Suppressor macrophage treated with lipopolysaccharide for 1 hour (primary cell): ENCODE data around the gene TNKS1BP1.
A peak's percentile ranks its signal among the peaks of the same experiment; 100 is the strongest.

Experiments used
- DNase-seq, 3 donors: peaks; one replicate each; pipeline ENCODE4 v3.0.0-alpha.2; 2020 to 2022

TNKS1BP1 gene

GRCh38 chr11:57331720-57332119, 7.0 kb upstream of the TNKS1BP1 start:
- no peak for DNase-seq

- no peak for DNase-seq
Observed at GRCh38 chr11:57330029-57330428, 5.3 kb upstream of the TNKS1BP1 start.

- DNase-seq: no peak
Observed at GRCh38 chr11:57327721-57328120, 3.0 kb upstream of the TNKS1BP1 start.

DNA sequence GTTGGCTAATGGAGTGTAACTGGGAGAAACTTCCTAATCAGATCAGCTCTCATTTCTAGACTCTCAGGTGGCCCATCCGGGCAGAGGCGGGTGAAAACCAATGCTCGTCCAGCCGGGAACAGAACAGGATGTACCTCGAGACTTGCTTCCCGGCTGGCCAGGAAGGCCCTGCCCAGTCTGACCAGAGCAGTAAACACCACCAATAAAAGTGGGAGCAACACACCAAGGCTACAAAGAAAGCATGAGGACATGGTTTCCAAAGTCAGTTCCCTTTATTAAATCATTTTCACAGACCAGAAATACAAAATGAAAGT, 940 bp upstream of the TNKS1BP1 start:
- no peak for DNase-seq

DNA sequence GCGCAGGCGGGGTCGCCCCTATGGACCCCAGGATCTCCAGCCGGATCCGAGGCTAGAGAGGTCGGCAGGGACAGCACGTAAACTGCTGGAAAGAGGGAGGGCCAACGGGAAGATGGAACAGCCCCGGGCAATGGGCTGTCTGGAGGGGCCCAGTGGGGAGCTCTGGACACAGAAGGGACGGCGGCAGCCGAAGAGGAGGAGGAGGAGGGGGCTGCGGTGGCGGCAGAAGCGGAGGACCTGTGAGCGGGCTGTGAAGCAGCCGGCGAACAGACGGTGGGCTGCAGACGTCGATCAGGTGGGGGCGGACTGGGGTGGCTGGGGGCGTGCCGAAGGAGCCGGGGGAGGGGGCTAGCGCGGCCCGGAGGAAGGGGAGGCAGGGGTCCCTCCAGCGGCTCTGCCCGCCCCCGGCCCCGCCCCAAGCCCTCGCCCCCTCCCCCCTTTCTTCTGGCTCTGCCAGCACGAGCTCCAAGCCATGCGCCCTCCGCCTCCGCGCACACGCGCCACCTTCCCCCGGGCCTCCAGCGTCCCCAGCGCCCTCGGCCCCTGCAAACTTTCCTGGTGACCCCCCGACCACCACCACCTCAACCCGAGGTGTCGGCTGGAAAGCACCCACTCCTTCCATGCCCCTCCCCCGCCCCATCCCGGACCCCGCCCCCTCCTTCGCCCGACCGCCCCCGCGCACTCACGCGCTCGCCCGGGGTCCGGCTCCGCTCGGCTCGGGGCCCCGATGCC, 432 bp downstream of the TNKS1BP1 start:
- peak in 1 of 3 donors; percentile 26 for DNase-seq

- DNase-seq: no peak
Observed at GRCh38 chr11:57323855-57324153, 948 bp downstream of the TNKS1BP1 start.

- DNase-seq: no peak
Observed at GRCh38 chr11:57323167-57323854, 1.4 kb downstream of the TNKS1BP1 start.

DNA sequence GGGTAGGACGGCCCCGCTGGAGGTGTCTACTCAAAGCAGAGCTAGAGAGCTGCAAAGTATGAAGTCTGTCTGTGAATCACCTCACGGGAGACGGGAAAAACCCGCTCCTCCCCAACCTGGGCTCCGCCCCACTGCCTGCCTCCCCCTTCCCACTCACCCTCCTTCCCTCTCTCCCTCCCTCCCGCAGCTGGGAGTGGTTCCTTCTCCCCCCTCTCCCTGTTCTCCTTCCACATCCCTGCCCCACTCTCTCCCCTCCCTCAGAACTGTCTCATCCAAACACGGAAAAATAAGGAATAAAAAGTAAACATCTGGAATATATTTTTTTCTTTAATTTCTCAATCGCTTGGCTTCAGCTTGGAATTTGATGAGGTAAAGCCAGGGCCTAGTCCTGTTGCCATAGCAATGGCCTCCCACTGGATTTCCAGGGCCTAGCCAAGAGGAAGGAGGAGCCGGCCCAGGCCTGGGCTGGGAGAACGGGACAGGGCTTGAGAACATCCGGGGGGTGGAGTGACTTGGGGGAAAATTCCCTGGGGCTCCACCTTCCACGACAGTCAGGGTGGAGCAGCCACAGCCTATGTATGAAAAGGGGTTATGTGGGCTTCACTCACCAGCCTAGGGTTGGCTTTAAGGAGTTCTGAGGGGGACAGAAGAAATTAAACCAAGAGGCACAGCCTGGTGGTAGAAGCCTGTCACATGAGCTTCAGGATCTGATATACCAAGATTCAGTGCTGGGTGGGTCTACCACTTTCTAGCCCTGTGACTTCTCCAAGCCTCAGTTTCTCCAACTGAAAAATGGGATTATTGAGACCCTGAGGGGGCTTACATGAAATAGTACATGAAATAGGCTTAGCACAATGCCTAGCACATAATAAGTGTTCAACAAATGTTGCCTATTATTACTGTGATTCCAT, 2.2 kb downstream of the TNKS1BP1 start:
- DNase-seq: peak; percentile 37 to 69 (median 53)

- no peak for DNase-seq
Observed at GRCh38 chr11:57321388-57322255, 3.1 kb downstream of the TNKS1BP1 start.

DNA sequence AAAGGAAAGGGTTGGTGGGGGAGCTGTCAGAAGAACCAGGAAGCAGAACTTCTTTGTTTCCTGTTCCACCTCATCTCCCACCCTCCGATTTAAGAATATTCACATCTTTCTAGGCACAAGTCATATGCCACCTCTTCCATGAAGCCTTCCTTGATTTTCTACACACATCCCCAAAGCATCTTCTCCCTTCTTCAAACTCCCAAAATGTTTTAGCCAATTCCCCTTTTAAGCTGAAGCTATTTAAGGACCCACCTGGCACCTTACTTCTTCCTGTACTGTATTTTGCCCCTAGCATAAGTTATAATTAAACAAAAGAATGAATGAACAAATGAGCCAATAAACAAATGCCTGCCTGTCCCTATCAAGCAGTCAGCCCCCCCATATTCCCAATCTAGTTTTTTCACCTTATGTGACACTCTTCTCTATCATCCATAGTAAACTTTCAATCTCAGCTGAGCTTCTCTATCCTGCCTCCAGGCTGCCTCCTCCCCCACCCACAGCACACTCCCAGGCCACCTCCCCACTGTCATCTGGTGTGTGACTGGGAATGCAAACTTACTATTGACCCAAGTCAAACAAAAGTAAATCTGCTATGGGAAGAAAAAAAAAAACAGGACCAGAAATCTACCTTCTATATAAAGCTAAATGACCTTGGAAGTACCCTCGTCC, 3.9 kb downstream of the TNKS1BP1 start:
- DNase-seq: no peak

DNA sequence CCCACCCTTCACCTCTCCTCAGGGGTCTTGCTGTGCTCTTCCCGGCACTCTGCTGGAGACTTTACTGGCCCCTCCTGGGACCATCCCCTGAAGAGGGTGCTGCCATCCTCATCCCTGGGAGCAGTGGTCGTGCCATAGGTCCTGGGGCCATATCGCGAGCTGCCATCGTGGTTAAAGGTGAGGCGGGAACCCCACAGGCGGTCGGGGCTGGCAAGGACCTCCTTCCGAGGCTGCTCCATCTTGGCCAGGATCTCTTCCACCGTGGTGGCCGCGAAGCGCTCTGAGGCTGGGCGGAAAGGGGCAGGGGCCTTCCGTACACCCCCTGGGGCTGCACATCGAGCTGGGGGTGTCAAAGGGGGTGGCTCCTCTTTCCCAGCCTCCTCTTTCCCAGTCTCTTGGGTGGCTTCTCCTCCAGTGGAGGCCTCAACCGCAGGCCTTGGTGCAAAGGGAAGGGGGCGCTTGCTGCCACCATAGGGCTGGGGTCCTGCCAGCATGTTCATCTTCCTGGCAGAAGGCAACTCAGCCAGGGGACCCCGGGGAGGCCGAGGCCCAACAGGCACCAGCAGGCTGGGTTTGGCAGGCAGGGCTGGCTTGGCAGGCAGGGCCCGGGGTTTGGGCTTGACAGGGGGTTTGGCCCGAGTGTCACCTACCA, 4.6 kb downstream of the TNKS1BP1 start:
- DNase-seq: no peak

- no peak for DNase-seq
Observed at GRCh38 chr11:57318178-57318577, 6.6 kb downstream of the TNKS1BP1 start.

- DNase-seq: no peak
Observed at GRCh38 chr11:57316017-57316416, 8.7 kb downstream of the TNKS1BP1 start.

GRCh38 chr11:57315491-57315890, 9.3 kb downstream of the TNKS1BP1 start:
- DNase-seq: peak in 1 of 3 donors; percentile 27

GRCh38 chr11:57314221-57314973, 10.4 kb downstream of the TNKS1BP1 start:
- DNase-seq: no peak

GRCh38 chr11:57313788-57314135, 11.0 kb downstream of the TNKS1BP1 start:
- DNase-seq: no peak

DNA sequence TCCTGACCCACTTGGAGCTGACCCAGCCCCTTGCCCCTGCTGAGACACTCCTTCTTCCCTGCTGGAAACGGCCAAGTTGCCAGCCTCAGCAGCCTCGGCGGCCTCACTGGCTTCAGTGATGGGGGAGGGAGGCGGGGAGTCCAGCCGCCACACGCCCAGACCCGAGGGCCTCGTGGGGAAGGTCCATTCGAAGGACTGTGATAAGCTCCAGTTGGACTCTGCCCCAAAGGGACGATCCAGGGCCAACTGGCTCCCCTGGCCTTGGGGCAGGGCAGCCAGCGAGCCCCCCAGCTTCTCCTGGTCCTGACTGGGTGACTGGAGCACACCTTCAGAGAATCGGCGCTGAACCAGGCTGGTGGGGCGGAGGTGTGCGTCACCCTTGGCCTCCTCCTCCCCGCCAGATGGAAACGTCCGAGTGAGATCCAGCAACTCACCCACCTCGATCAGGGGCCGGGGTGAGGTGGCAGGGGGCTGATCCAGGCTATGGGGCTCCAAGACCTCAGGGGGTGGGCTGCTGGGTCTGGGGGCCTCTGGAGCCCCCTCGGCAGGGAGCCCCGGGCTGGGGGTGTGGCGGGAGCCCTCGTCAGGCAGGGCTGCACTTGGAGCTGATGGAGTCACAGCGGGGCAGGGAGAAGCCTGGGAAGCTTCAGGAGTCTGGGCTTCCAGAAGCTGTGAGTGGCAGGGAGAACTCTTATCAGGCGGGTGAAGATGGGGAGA, 11.5 kb downstream of the TNKS1BP1 start:
- no peak for DNase-seq

DNA sequence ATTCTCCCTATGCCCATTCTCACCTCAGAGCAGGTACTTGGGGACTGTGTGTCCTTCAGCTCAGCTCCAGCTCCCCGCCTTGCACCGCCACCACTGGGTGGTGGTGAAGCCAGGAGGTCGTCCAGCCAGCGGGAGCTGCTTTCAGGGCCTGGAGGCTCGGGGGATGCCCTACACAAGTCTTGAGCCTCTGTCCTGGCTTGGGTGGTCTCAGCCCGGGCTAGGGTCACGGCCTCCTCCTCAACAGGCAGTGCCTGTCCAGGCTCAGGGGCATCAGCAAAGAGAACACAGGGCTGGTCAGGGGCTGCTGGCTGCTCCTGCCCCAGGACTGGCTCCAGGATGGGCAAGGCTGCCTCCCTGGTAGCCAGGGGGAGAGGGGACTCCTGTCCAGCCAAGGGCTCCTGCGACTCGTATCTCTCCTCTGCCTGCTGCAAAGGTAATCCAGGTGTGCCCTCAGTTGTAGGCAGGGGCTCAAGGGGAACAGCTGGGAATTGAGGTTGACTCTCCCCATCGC, 12.2 kb downstream of the TNKS1BP1 start:
- DNase-seq: no peak

DNA sequence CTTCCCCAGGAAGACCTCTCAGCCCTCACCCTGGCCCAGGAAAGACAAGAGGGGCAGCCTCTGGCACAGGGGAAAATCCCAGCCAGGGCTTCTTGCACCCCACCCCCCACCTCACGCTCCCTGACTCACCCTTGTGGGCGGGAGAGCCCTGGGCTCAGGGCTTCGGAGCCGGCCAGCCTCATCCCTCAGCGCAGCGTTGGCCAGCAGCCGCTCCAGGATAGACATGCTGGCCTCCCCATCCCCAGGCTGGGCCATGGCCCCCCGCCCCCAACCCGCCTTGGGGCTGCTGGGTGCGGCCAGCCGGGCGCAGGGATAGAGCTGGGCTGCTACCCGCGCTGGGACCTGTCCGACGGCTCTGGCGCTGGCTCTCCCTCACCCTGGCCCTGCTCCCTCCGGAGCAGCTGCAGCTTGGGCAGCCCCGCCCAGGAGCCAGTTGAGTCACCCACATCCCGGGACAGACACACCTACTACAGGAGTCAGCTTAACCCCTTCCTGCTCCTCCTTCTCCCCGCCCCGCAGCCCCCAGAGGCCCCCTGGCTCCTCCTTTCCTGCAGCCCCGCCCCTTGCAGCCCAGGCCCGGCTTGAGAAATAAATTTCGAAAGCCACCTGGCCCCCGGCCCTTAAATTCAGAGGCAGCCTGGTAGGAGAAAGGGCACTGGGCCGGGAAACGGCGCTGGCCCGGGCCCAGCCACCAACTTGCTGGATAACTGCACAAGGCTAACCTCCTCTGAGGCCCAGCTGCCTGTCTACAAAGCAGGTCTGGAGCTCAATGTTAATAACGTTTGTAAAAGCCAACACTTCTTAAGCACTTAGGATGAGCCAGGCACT, 13.4 kb downstream of the TNKS1BP1 start:
- DNase-seq: peak; percentile 81 to 94 (median 88)
